ENCODE data around the gene C1orf53.

C1orf53 gene

GRCh38 chr1:197903196-197903514, 725 bp downstream of the C1orf53 start:
- Histone ChIP-seq H3K4me2 (ENCODE audit: low read depth, low read length) (peak overlapping the region; percentile 81), H3K27ac (ENCODE audit: low read length) (no peak overlapping the region), H3K9ac (ENCODE audit: low read length) (peak overlapping the region; percentile 48; the same call in 1 of the 2 replicates), H3K4me1 (ENCODE audit: low read length) (0 out of 2 replicates have a peak, but pooled peaks cover 8% of the 10 kb centered on the region), H3K36me3 (replicated peaks; ENCODE audit: insufficient read depth, low read length) (no peaks in the 10 kb centered on the region), H3K79me2 (ENCODE audit: low read length) (no peaks in the 10 kb centered on the region), H3F3A (ENCODE audit: insufficient read depth, low read length) (no peaks in the 10 kb centered on the region), H2AFZ (ENCODE audit: low read length) (peak overlapping the region; percentile 92), H3K9me3 (replicated peaks; ENCODE audit: insufficient read depth, low read length) (no peaks in the 10 kb centered on the region), H3K4me3 (ENCODE audit: low read length) (peak overlapping the region; percentile 76), H4K20me1 (ENCODE audit: insufficient read depth, low read length) (no peaks in the 10 kb centered on the region), H3K27me3 (replicated peaks; ENCODE audit: insufficient read depth, low read length) (peaks cover 4% of the 10 kb centered on the region; the same call in 1 of the 2 replicates), H3K9me2 (replicated peaks; ENCODE audit: insufficient read depth, low read length) (no peaks in the 10 kb centered on the region)
- TF ChIP-seq EZH2phosphoT487 (IDR thresholded peaks at IDR 0.05; ENCODE audit: low read length) (no peak), CTCF (IDR thresholded peaks at IDR 0.05; ENCODE audit: low read length) (no peak)
- no peak for DNase-seq

DNA sequence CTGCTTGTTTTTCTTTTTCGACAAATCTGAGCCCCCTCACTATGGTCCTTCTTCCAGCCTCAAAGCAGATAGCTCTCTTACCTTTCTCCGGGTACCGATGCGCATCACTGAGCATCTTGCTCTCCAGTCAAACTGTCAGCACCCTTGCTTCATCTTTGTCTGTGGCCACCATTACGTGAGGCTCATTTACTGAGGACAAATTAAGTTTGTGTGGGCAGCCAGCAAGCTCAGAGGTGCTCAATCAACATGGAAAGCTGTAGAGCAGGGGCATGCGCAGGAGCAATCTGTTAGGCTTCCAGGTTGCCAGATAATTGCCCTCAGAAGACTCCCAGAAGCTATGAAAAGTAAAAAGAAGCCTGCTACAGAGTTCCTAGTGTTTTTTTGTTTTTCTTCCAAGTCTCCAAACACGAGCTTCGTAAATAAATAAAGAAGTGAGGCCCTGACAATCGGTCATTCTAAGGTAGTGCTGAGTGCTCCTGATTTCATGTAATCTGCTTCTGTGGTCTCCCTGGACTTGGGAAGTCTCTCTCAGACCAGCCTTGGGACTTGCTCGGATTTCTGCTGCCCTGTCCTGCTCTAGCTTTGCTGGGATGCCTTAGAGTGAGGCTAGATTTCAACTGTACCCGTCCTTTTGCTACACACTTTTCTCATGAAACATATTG, 1.8 kb downstream of the C1orf53 start:
- H3K9me3 ChIP-seq (replicated peaks; ENCODE audit: insufficient read depth, low read length), result no peaks in the 10 kb centered on the region
- no peaks in the 10 kb centered on the region for H4K20me1 ChIP-seq (ENCODE audit: insufficient read depth, low read length)
- H3K4me2 ChIP-seq (ENCODE audit: low read depth, low read length), result no peak overlapping the region
- no peaks in the 10 kb centered on the region for H3K9me2 ChIP-seq (replicated peaks; ENCODE audit: insufficient read depth, low read length)
- peaks cover 15% of the 10 kb centered on the region for H3K27me3 ChIP-seq (replicated peaks; ENCODE audit: insufficient read depth, low read length)
- no peak overlapping the region for H3K9ac ChIP-seq (ENCODE audit: low read length)
- H3K27ac ChIP-seq (ENCODE audit: low read length), result no peak overlapping the region
- 0 out of 2 replicates have a peak, but pooled peaks cover 8% of the 10 kb centered on the region for H3K4me1 ChIP-seq (ENCODE audit: low read length)
- H3K36me3 ChIP-seq (replicated peaks; ENCODE audit: insufficient read depth, low read length), result no peaks in the 10 kb centered on the region
- no peak for DNase-seq
- H3K79me2 ChIP-seq (ENCODE audit: low read length), result no peaks in the 10 kb centered on the region
- TF ChIP-seq EZH2 (optimal IDR thresholded peaks at IDR 0.05; ENCODE audit: low read depth, low read length) (no peak), CTCF (IDR thresholded peaks at IDR 0.05; ENCODE audit: low read length) (no peak), EZH2phosphoT487 (IDR thresholded peaks at IDR 0.05; ENCODE audit: low read length) (no peak)
- no peak overlapping the region for H3K4me3 ChIP-seq (ENCODE audit: low read length)
- H3F3A ChIP-seq (ENCODE audit: insufficient read depth, low read length), result no peaks in the 10 kb centered on the region
- H2AFZ ChIP-seq (ENCODE audit: low read length), result no peak overlapping the region

GRCh38 chr1:197905699-197906351, 3.4 kb downstream of the C1orf53 start:
- Histone ChIP-seq H3K27ac (ENCODE audit: low read length) (no peak overlapping the region), H3F3A (ENCODE audit: insufficient read depth, low read length) (no peaks in the 10 kb centered on the region), H3K4me3 (ENCODE audit: low read length) (no peak overlapping the region), H3K4me2 (ENCODE audit: low read depth, low read length) (no peak overlapping the region), H4K20me1 (ENCODE audit: insufficient read depth, low read length) (no peaks in the 10 kb centered on the region), H2AFZ (ENCODE audit: low read length) (no peak overlapping the region), H3K9me2 (replicated peaks; ENCODE audit: insufficient read depth, low read length) (no peaks in the 10 kb centered on the region), H3K79me2 (ENCODE audit: low read length) (no peaks in the 10 kb centered on the region), H3K9me3 (replicated peaks; ENCODE audit: insufficient read depth, low read length) (no peaks in the 10 kb centered on the region), H3K4me1 (ENCODE audit: low read length) (0 out of 2 replicates have a peak, but pooled peaks cover 8% of the 10 kb centered on the region), H3K36me3 (replicated peaks; ENCODE audit: insufficient read depth, low read length) (no peaks in the 10 kb centered on the region), H3K27me3 (replicated peaks; ENCODE audit: insufficient read depth, low read length) (peaks cover 29% of the 10 kb centered on the region), H3K9ac (ENCODE audit: low read length) (no peak overlapping the region)
- TF ChIP-seq EZH2phosphoT487 (IDR thresholded peaks at IDR 0.05; ENCODE audit: low read length) (no peak), EZH2 (optimal IDR thresholded peaks at IDR 0.05; ENCODE audit: low read depth, low read length) (no peak), CTCF (IDR thresholded peaks at IDR 0.05; ENCODE audit: low read length) (no peak)
- DNase-seq, result no peak

Data from MM.1S (cell line).